HG03135 (cell line): ENCODE measurements around the gene SPATC1L.

Experiments used
- ATAC-seq: cut with Tn5 transposase; IDR thresholded peaks from one replicate; pipeline ENCODE4 v1.9.1; 2021; ENCODE audit warnings: mild to moderate bottlenecking, moderate library complexity; ENCODE audit not compliant: unreplicated experiment

Gene SPATC1L

GRCh38 chr21:46215436-46216131 lies 31.3 kb upstream of the SPATC1L start:
- no peak for ATAC-seq

GRCh38 chr21:46214478-46215340 lies 30.4 kb upstream of the SPATC1L start:
- ATAC-seq, result no peak

- ATAC-seq, result no peak
These were observed 29.5 kb upstream of the SPATC1L start for GRCh38 chr21:46213620-46214286.

- no peak for ATAC-seq
These were observed 28.6 kb upstream of the SPATC1L start for GRCh38 chr21:46212721-46213484.

GRCh38 chr21:46211786-46212720 lies 27.8 kb upstream of the SPATC1L start:
- ATAC-seq, result no peak

- ATAC-seq, result no peak
These were observed 27.1 kb upstream of the SPATC1L start for GRCh38 chr21:46211376-46211775.

GRCh38 chr21:46210378-46211136 lies 26.3 kb upstream of the SPATC1L start:
- no peak for ATAC-seq

DNA sequence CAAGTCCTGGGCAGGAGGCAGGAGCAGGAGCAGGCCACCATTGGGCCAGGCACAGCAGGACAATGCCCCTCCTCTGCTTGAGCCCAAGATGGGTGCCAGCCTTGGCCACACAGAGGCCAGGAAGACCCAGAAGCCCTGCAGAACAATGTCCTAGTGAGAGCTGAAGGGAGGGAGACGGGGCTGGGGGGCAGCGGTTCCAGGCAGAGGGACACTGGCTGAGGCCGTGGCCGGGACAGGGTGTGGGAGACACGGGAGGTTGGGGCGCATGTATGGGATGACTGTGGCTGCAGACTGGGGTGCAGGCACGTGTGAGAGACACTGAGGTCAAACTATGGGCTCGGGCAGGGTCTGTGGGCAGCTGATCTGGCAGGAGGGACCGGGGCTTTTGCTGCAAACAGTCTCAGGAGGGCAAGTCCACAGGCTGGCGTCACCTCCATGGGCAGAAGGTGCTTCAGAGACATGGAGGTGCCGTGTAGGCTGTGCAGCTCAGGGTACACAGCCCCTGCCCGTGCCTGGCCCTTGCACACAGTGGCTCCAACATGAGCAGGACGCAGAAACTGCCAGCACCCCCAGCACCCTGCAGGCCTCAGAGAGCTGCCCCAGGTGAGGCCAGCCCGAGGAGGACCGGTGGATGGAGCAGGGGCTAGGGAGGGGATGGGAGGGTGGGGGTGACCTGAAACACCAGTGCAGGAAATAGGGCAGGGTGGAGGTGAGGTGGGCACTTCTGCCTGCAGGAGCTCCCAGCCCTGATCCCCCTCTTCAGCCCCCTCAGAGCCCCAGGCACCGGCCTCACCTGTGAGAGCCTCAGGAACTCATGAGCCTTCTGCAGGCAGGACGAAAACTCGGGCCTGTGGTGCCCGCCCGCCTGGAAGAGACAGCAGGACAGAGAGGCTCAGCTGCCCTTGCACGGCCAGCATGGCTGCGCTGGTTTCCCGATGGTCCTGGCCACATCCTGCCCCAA lies 24.8 kb upstream of the SPATC1L start:
- no peak for ATAC-seq

DNA sequence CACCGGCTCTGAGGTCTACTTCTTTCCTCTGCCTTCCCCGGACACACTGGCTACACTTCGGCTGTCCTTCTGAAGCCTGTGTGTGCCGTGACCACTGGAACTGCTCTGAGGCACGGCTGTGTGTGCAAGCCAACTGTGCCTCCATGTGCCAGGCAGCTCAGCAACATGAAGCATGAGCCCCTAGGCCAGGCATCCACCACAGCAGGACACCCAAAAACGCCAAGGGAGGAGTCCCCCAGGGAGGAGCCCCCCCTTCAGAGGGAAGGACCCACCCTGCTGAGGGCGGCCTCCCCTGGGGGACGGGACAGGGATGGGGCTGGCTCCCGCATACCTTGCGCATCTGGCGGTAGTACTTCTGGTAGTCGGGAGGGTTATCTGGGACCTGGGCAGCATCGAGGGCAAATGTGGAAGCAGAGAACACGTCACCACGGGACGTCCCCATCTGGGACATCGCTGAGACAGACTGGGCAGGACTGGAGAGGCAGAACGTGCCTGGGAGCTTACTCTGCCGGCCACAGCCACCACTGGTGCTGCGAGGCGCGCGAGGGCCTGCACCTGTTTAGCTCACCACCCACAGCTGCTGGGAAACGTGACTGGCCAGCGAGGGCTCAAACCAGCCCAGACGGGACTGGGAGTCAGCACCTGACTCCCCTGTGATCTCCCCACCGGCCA lies 23.8 kb upstream of the SPATC1L start:
- no peak for ATAC-seq

GRCh38 chr21:46207006-46207919 lies 23.0 kb upstream of the SPATC1L start:
- no peak for ATAC-seq

GRCh38 chr21:46206163-46207005 lies 22.1 kb upstream of the SPATC1L start:
- no peak for ATAC-seq

- ATAC-seq, result no peak
These were observed 21.5 kb upstream of the SPATC1L start for GRCh38 chr21:46205766-46206162.

GRCh38 chr21:46205166-46205565 lies 20.9 kb upstream of the SPATC1L start:
- ATAC-seq, result no peak

GRCh38 chr21:46203203-46203600 lies 18.9 kb upstream of the SPATC1L start:
- ATAC-seq, result no peak

DNA sequence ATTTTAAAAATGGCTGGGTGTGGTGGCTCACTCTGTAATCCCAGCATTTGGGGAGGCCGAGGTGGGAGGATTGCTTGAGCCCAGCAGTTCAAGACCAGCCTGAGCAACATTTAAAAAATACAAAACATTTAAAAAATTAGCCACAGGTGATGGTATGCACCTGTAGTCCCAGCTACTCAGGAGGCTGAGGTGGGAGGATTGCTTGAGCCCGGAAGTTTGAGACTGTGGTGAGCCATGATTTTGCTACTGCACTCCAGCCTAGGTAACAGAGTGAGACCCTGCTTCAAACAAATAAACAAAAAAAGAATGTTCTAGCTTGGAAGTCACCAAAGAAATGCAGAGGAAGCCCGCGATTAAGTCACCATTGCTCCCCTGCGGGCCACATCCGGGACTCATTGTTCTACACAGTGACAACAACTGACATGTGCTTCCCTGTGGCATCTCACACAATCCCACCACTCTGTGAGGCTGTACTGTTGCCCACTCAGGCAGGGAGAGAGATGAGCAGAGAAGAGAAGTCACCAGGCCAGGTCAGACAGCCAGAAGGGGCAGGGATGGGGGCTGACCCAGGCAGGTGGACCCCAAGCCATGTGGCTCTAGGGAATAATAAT lies 18.4 kb upstream of the SPATC1L start:
- no peak for ATAC-seq
